Lower leg skin (tissue), 3 donors: ENCODE data around the gene PLPPR1.
"Not testable (repeated sequence)": the region's sequence is repeated elsewhere in the genome, so short reads cannot be mapped to it uniquely, and the experiment has no call there.

Source experiments
- POLR2A ChIP-seq, 2 donors: fragments of 450-650 bp; IDR thresholded peaks; one replicate each; pipeline ENCODE4 v1.6.1; 2016 to 2017; ENCODE audit warnings: antibody characterized with exemption in 2 of 2, mild to moderate bottlenecking in 1 of 2, moderate library complexity in 1 of 2
- TF ChIP-seq, protein P1 (sequence below), 3 donors: fragments of 450-650 bp; IDR thresholded peaks; one replicate each; pipeline ENCODE4 v1.5.1; 2016; ENCODE audit warnings: antibody characterized with exemption in 3 of 3, mild to moderate bottlenecking in 3 of 3, moderate library complexity in 2 of 3

DNA sequence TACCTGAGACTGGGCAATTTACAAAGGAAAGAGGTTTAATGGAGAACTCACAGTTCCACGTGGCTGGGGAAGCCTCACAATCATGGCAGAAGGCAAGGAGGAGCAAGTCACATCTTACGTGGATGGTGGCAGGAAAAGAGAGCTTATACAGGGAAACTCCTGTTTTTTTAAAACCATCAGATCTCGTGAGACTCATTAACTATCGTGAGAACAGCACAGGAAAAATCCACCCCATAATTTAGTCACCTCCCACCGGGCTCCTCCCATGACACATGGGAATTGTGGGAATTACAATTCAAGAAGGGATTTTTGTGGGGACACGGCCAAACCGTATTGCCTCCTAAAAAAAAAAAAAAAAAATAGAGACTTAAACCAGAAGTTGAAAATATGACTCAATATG lies 11.1 kb downstream of the PLPPR1 start:
- TF ChIP-seq, protein P1, sequence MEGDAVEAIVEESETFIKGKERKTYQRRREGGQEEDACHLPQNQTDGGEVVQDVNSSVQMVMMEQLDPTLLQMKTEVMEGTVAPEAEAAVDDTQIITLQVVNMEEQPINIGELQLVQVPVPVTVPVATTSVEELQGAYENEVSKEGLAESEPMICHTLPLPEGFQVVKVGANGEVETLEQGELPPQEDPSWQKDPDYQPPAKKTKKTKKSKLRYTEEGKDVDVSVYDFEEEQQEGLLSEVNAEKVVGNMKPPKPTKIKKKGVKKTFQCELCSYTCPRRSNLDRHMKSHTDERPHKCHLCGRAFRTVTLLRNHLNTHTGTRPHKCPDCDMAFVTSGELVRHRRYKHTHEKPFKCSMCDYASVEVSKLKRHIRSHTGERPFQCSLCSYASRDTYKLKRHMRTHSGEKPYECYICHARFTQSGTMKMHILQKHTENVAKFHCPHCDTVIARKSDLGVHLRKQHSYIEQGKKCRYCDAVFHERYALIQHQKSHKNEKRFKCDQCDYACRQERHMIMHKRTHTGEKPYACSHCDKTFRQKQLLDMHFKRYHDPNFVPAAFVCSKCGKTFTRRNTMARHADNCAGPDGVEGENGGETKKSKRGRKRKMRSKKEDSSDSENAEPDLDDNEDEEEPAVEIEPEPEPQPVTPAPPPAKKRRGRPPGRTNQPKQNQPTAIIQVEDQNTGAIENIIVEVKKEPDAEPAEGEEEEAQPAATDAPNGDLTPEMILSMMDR (IDR thresholded peaks at IDR 0.05): not testable (repeated sequence)
- not testable (repeated sequence) for TF ChIP-seq POLR2A (IDR thresholded peaks at IDR 0.05)
